Lung (tissue), 12 donors: ENCODE measurements around the gene LIN54. TPM values are rescaled to one million over a fixed set of nuclear protein-coding genes. Genes with fewer than 3 reads are reported as not detected.
"Not testable (repeated sequence)": the region's sequence is repeated elsewhere in the genome, so short reads cannot be mapped to it uniquely, and the experiment has no call there.

Experiments
- ATAC-seq: fragments of 200-7000 bp; cut with Tn5 transposase; one replicate; pipeline ENCODE4 v1.9.1; 2020; ENCODE audit warnings: moderate number of reproducible peaks; ENCODE audit not compliant: insufficient read depth, low FRiP score
- DNase-seq, 3 donors: peaks; one replicate each; pipeline ENCODE4 v3.0.0-alpha.2; 2013 to 2017
- H3K27ac ChIP-seq, 2 donors: one replicate each; pipeline ENCODE4 v1.5.1; 2013; ENCODE audit warnings: mild to moderate bottlenecking in 2 of 2, moderate library complexity in 2 of 2, control low read depth in 1 of 2, inconsistent platforms in 1 of 2, low read depth in 1 of 2, low read length in 1 of 2
- H3K27me3 ChIP-seq, 3 donors: one replicate each; pipeline ENCODE4 v1.5.1; 2013; ENCODE audit warnings: low read length in 2 of 3; ENCODE audit not compliant: control insufficient read depth in 3 of 3, insufficient read depth in 3 of 3
- H3K36me3 ChIP-seq, 4 donors: one replicate each; pipeline ENCODE4 v1.5.1; 2013; ENCODE audit warnings: low read length in 4 of 4, mild to moderate bottlenecking in 1 of 4, moderate library complexity in 1 of 4; ENCODE audit not compliant: control insufficient read depth in 4 of 4, insufficient read depth in 4 of 4
- H3K4me1 ChIP-seq, 5 donors: one replicate each; pipeline ENCODE4 v1.5.1; 2013; ENCODE audit warnings: low read length in 5 of 5, mild to moderate bottlenecking in 2 of 5, moderate library complexity in 1 of 5; ENCODE audit not compliant: control insufficient read depth in 5 of 5, insufficient read depth in 5 of 5
- H3K4me3 ChIP-seq: one replicate; pipeline ENCODE4 v1.5.1; 2013; ENCODE audit warnings: mild to moderate bottlenecking, control low read depth, moderate library complexity
- H3K9ac ChIP-seq, 2 donors: one replicate each; pipeline ENCODE4 v1.5.1; 2013; ENCODE audit warnings: low read length in 2 of 2, control low read depth in 1 of 2; ENCODE audit not compliant: insufficient read depth in 1 of 2
- H3K9me3 ChIP-seq, 4 donors: one replicate each; pipeline ENCODE4 v1.5.1; 2013; ENCODE audit warnings: low read length in 3 of 4, mild to moderate bottlenecking in 1 of 4, moderate library complexity in 1 of 4; ENCODE audit not compliant: control insufficient read depth in 4 of 4, insufficient read depth in 3 of 4
- CTCF ChIP-seq: IDR thresholded peaks from 2 replicates; pipeline ENCODE4 v1.5.1; 2012; ENCODE audit warnings: mild to moderate bottlenecking; ENCODE audit errors: control extremely low read depth, extremely low read depth
- WGBS, 2 donors: extraction: QIAGEN DNeasy Blood & Tissue Kit; methylation state at CpG; one replicate each; pipeline ENCODE4 v1.1.7; 2013; 5-methylcytosine and 5-hydroxymethylcytosine counted together
- polyA plus RNA-seq, 2 donors: library from polyadenylated mRNA; stranded (reverse); fragments of 200-250 nt; gene quantifications; one replicate each; pipeline ENCODE4 v1.2.1, GENCODE V29; 2013
- total RNA-seq, 2 donors: library from RNA; depleted of rRNA in 1 of 2; stranded (reverse); fragments of >200 nt in 1 of 2; gene quantifications; one replicate each; pipeline ENCODE4 v1.2.1, GENCODE V29; 2014 to 2021
- donor health status: control.
- donor health status: control.
- donor health status: Bipolar disorder and iron deficiency.
- donor health status: healthy.
- donor health status: DM: yes; HTN: yes; CAD: no.

The LIN54 gene
- total and polyA plus RNA-seq, 4 donors = 2.7 to 14.1 (median 7.3) TPM

- Histone ChIP-seq H3K9ac (no peak overlapping the region), H3K36me3 (peaks cover 0 to 2% (median 0%) of the 10 kb centered on the region in 4 donors), H3K27me3 (no peaks in the 10 kb centered on the region), H3K4me1 (peaks cover 0 to 5% (median 0%) of the 10 kb centered on the region in 5 donors), H3K27ac (no peak overlapping the region), H3K9me3 (no peaks in the 10 kb centered on the region), H3K4me3 (no peak overlapping the region)
- DNase-seq (no peak), ATAC-seq (no peak)
- TF ChIP-seq CTCF = no peak
- 88 to 89% methylated on average over 14 of the region's 14 CpGs for WGBS, 2 donors
Measured at GRCh38 chr4:83043801-83044407, 33.3 kb upstream of the LIN54 start.

- H3K4me3 ChIP-seq, DNase-seq, H3K36me3 ChIP-seq, H3K27ac ChIP-seq, H3K4me1 ChIP-seq, H3K9ac ChIP-seq, H3K9me3 ChIP-seq, H3K27me3 ChIP-seq, ATAC-seq: not testable (repeated sequence)
- 99 to 100% methylated on average over 2 of the region's 2 CpGs for WGBS, 2 donors
Measured at GRCh38 chr4:83043157-83043556, 32.5 kb upstream of the LIN54 start.

GRCh38 chr4:83040269-83040668 lies 29.6 kb upstream of the LIN54 start:
- no peak overlapping the region for H3K27ac ChIP-seq
- no peaks in the 10 kb centered on the region for H3K9me3 ChIP-seq
- DNase-seq (no peak), ATAC-seq (no peak)
- H3K9ac ChIP-seq = no peak overlapping the region
- H3K4me1 ChIP-seq = peaks cover 6 to 14% (median 11%) of the 10 kb centered on the region in 5 donors
- no peak overlapping the region for H3K4me3 ChIP-seq
- H3K27me3 ChIP-seq = no peaks in the 10 kb centered on the region
- WGBS, 2 donors = 88 to 96% methylated on average over 3 of the region's 3 CpGs
- peaks cover 0 to 2% (median 0%) of the 10 kb centered on the region in 4 donors for H3K36me3 ChIP-seq
- TF ChIP-seq CTCF = no peak

GRCh38 chr4:83036991-83037665 lies 26.5 kb upstream of the LIN54 start:
- no peaks in the 10 kb centered on the region for H3K9me3 ChIP-seq
- H3K27me3 ChIP-seq = no peaks in the 10 kb centered on the region
- H3K9ac ChIP-seq = no peak overlapping the region
- H3K27ac ChIP-seq = no peak overlapping the region
- no peak for TF ChIP-seq CTCF
- WGBS, 2 donors = 70 to 73% methylated on average over 5 of the region's 5 CpGs
- H3K36me3 ChIP-seq = peaks cover 0 to 2% (median 0%) of the 10 kb centered on the region in 4 donors
- no peak for DNase-seq
- H3K4me1 ChIP-seq = peaks cover 4 to 14% (median 11%) of the 10 kb centered on the region in 5 donors
- no peak for ATAC-seq
- H3K4me3 ChIP-seq = no peak overlapping the region
